Left ventricle myocardium superior (tissue), 1 donor: ENCODE data around the gene RAPGEF3. TPM values are rescaled to one million over a fixed set of nuclear protein-coding genes. Genes with fewer than 3 reads are reported as not detected.

Source experiments
- ATAC-seq: fragments of 200-7000 bp; cut with Tn5 transposase; one replicate; pipeline ENCODE4 v1.9.1; 2020; ENCODE audit warnings: mild to moderate bottlenecking, moderate library complexity
- DNase-seq: peaks from one replicate; pipeline ENCODE4 v3.0.0-alpha.2; 2020
- intact Hi-C: fragments of 100-400 bp; cut with micrococcal nuclease; formaldehyde crosslinking; loops from one replicate; pipeline ENCODE4 v1.11.0; 2022
- total RNA-seq: library from RNA; stranded (reverse); fragmentation: NEBNext Ultra II Directional; extraction: Animal tissue kit (Norgen Biotek cat#: 25700); gene quantifications from one replicate; pipeline ENCODE4 v1.2.1, GENCODE V29; 2021
- donor health status: DM: no; HTN: yes; CAD: no; lungs with severe emphysema.

The RAPGEF3 gene
- total RNA-seq, 1 donor from 2014 or later: 37.6 TPM

DNA sequence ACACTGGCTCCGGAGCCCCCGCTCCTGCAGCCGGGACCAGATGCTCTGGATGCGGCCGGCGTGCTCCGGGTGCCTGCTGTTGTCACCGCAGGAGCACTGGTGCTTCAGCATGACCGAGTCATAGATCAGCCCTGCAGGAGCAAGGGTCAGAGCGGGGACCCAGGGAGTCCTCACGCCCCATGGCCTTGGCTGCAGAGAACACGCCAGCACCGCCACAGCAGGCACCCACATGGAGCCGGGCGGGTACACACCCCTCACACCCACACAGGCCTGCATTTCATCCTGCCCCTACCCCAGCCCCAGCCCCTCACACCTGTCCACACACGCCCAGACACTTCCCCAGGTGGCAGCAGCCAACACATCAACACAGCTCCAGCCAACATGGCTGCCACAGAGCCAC lies 33.2 kb upstream of the RAPGEF3 start:
- ATAC-seq (no peak), DNase-seq (peak; percentile 21)
- intact Hi-C loops: no loop called here

DNA sequence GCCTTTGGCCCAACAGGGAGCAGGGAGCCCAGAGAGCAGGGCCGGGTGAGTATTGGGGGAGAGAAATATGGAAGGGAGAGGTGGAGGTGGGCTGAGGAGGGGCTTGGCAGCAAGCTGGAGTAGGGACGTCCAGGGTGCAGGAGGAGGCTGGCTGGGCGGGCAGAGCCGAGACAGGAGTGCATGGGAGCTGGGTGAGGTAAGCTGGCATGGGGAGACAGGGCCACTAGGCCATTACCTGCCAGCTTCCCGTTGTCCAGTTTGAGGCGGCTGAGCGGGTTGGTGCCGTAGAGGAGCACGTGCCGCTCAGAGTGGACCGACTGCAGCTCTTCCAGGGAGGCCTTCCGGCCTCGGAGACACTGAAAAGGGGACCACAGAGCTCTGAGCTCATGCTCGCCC lies 32.7 kb upstream of the RAPGEF3 start:
- ATAC-seq (no peak), DNase-seq (no peak)
- intact Hi-C loops: no loop called here

GRCh38 chr12:47790676-47791350 lies 32.1 kb upstream of the RAPGEF3 start:
- DNase-seq (peak; percentile 26), ATAC-seq (no peak)
- intact Hi-C loops: no loop called here

- ATAC-seq: no peak
- intact Hi-C loops: no loop called here
- peak; percentile 20 for DNase-seq
These were observed 31.2 kb upstream of the RAPGEF3 start for GRCh38 chr12:47789712-47790489.

DNA sequence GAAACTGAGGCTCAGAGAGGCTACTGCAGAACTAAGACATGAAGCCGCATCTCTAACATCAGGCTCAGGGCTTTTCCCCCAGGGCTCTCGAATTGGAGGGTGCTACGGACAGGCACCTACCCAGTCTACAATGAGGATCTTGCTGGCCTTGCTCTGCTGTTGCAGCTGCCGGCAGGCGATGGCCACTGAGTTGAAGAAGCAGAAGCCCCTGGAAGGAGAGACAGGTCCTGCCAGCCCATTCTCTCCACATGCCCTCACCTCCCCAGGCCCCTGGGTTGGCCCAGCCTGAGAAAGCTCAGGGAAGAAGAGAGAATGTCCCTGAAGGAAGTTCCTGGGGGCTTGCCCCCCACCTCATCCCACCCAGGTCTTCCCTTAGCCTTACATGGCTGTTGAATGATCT lies 30.5 kb upstream of the RAPGEF3 start:
- intact Hi-C loops: no loop called here
- DNase-seq (peak; percentile 20), ATAC-seq (no peak)

GRCh38 chr12:47787596-47788319 lies 29.1 kb upstream of the RAPGEF3 start:
- no peak for ATAC-seq
- intact Hi-C loops: no loop called here
- DNase-seq: peak; percentile 26

DNA sequence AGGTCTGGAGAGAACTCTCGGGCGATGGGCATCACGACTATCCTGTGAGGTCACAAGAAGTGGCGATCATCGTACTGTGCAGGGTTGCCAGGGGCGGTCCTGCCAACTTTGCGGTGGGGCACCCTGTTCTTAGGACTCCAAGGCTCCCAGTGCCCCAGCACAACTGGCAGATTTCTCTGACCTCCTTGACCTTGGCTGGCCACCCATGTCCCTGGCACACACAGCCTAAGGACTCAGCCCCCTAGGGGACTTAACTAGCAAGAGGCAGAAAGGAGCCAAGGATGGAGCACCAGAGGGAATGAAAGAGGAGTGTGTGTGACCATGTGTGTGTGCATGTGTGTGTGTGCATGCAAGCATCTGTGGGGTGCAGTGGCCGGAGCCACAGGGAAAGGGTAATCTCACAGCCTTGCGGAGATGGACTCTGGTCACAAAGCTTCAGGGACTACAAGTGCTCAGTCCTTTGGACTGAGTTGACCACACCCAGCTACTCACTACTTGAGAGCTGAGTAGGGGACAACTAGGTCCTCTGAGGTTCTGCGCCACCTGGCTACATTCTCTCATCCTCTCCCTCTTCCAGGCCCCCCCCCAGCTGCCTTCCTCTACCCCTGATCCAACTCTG lies 28.1 kb upstream of the RAPGEF3 start:
- peak; percentile 31 for DNase-seq
- intact Hi-C loops: no loop called here
- no peak for ATAC-seq

DNA sequence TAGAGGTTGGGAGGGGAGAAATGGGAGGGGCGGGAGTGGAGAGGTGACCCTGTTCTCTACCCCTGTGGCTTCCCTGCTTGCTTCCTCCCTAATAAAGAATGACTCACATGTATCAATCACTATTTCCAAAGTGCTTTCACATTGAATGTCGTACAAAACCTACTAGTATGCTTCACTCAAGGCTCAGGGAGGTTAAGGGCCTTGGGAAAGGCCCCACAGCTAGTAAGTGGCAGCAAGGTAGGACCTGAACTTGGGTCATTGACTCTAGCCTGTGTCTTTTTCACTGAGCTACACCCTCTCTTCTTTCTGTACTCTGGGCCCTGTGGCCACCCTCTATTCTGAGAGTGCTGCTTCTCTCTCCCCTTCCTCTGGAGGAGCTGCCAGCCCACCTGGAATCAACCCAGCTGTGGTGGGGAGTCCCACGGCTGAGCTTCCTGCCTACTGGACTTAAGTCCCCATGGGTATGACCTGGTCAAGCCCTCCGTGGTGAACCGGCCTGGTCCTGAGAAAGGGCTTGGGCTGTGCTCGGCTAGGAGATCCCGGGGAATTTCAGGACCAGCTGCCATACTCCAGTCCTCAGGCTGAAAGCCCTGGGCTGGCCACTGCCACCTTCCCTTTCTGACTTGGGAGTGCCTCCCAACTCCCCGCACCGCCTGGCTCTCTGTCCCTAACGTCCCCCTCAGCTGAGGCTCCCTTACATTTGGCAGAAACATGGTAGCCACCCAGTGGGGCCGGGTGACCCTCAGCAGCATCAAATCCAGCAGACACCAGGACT lies 27.4 kb upstream of the RAPGEF3 start:
- DNase-seq (peak; percentile 21), ATAC-seq (no peak)
- intact Hi-C loops: no loop called here

- DNase-seq: peak; percentile 26
- no peak for ATAC-seq
- intact Hi-C loops: no loop called here
These were observed 26.6 kb upstream of the RAPGEF3 start for GRCh38 chr12:47785036-47785886.

GRCh38 chr12:47783821-47784819 lies 25.4 kb upstream of the RAPGEF3 start:
- intact Hi-C loops: no loop called here
- no peak for DNase-seq

DNA sequence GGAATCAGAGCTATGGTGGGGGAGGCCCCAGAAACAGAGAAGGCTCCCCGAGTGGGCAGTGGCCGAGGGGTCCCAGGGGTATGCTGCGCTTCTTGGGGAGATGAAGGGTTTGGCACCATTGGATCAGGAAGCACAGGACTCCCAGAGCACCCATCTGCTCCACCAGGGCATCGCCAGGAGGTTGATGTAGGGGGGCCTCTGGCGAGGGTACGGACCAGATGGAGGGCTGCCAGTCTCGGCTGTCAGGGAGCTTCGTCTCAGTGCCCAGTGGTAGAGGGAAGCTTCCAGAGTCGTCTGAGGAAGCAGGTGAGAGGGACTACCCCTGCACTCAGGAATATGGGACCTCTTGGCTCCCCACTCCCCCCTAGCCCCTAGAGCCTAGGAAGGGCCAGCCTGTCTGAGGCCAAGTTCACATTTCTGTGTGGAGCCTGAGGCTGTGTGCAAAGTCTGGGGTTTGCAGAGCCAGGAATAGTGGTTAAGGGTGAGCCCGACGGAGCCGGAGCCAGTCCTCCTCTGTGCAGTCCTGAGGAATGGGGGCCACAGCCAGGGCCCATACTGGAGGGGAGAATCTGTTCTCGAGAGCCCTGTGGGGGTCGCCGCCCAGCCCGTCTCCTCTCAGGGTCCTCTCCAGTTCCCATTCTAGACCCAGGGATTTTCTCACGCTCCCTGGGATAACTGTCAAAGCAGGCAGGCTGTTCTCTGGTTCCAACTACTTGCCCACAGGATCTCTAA lies 24.5 kb upstream of the RAPGEF3 start:
- intact Hi-C loops: no loop called here
- ATAC-seq (no peak), DNase-seq (peak; percentile 31)

More at GRCh38 chr12:47783821-47784819, 25.4 kb upstream of the RAPGEF3 start:
- ATAC-seq: no peak

GRCh38 chr12:47782372-47782770 lies 23.7 kb upstream of the RAPGEF3 start:
- ATAC-seq: no peak

GRCh38 chr12:47781479-47782371 lies 23.0 kb upstream of the RAPGEF3 start:
- DNase-seq: no peak
- intact Hi-C loops: no loop called here
- no peak for ATAC-seq

More at GRCh38 chr12:47782372-47782770, 23.7 kb upstream of the RAPGEF3 start:
- intact Hi-C loops: no loop called here
- DNase-seq: peak; percentile 27

DNA sequence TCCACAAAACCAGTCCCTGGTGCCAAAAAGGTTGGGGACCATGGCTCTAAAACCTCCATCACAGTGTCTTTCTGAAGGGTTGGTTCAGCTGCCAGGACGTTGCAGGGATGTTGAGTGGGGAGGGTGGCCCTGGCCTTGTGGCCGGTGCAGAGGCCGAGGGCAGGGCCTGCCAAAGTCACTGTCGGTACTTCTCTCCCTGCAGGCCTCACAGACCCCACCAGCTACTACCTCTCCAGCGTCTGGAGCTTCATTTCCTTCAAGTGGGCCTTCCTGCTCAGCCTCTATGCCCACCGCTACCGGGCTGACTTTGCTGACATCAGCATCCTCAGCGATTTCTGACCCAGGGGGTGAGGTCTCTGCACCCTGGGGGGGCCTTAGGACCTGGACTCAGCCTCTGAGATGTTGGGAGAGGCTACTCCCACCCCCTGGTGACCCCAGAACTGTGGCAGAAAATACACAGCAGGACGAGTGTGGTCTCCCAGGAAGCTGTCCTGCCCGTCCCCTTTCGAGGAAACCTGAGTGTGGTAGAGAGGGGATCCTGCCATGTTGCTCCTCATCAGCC lies 21.3 kb upstream of the RAPGEF3 start:
- intact Hi-C loops: loop anchor here (10.0 kb wide), 1 partner anchor 55 kb away; no protein-coding TSS in a partner anchor
- DNase-seq: no peak
- peak; percentile 9 for ATAC-seq
